Iris pigment epithelial cell (primary cell): ENCODE results near the gene TSPAN3.

Source experiments
- DNase-seq: peaks from one replicate; pipeline ENCODE4 v3.0.0-alpha.2; 2011; ENCODE audit warnings: low read depth

The TSPAN3 gene

GRCh38 chr15:77023576-77024272 is 47.2 kb downstream of the TSPAN3 start:
- DNase-seq: no peak

- DNase-seq: no peak
Observed at GRCh38 chr15:77022646-77023575, 48.0 kb downstream of the TSPAN3 start.

DNA sequence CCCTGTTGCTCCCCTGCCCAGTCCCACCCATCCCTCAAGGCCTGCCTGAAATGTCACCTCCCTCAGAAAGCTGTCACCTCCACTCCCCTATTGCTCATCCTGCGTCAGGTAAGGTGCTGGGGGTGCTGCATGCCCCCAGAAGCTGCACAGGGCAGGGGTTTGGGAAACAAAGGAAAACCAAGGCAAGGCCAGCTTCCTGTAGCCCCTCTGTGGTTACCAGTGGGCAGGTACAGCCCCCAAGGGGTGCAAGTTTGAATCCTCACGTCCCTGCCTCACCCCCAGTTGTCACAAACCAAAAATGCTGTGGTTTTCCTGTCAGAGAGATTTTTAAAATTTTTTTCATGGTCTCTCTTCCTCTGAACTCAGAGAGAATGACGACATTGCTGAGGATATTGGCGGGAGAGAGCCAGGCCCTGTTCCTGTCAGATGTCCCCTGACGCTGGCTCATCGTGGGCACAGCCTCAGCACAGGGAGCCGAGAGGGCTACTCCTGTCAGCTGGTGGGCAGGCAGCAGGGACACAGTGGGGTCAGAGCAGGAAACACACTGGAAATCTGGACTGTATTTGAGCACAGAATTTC is 49.0 kb downstream of the TSPAN3 start:
- peak; percentile 40 for DNase-seq

GRCh38 chr15:77021088-77021481 is 49.8 kb downstream of the TSPAN3 start:
- DNase-seq: no peak

- no peak for DNase-seq
Observed at GRCh38 chr15:77020348-77021087, 50.4 kb downstream of the TSPAN3 start.

GRCh38 chr15:77019521-77020331 is 51.2 kb downstream of the TSPAN3 start:
- DNase-seq: peak; percentile 69

- DNase-seq: no peak
Observed at GRCh38 chr15:77018796-77019505, 52.0 kb downstream of the TSPAN3 start.

- no peak for DNase-seq
Observed at GRCh38 chr15:77017761-77018720, 52.9 kb downstream of the TSPAN3 start.

- DNase-seq: no peak
Observed at GRCh38 chr15:77017091-77017660, 53.7 kb downstream of the TSPAN3 start.

DNA sequence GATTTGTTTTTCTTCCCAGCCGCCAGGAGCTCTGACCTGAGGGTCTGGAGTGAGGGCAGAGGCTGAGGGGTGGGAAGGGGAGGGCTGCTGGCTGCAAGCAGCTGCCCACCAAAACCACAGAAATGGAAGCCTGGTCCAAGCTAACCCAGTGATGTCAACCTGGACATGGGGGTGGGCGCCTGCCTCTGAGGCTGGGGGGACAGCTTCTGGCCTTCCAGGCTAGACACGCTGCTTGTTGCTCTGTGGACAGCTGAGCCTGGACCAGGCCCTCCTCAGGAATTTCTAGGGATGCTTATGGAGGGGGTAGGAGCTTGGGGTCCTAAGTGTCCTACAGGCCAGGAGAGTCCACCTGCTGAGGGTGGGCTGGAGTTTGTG is 54.6 kb downstream of the TSPAN3 start:
- DNase-seq: no peak

DNA sequence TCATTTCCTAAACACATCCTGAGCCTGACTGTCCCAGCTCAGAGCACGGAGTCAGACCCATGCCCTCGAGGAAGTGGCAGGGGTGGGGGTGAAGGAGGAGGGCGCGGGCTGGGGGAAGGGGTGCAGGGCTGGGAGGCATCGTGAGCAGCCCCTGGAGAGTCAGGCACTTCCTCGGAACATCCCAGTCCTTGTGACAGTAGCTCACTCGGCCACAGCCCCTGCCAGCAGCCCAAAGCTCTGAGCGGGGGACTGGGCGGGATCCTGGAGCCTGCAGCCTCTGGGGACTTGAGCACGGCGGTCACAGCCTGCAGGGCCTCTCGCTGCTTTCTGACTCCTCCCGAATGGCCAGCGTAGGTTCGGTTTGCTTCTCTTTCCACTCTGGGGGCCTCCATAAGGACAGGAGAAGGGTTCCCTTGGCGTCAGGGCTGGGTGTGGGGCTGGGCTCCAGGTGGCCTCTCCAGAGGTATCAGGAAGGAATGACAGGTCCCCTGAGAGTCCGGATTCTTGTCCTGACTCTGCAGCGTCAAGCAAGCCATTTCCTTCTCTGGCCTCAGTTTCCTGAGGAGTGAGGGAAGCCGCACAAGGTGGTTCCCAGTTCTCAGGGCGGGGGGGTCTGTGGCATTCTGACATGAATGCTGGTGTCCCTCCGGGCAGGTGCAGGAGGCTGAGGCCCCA is 55.1 kb downstream of the TSPAN3 start:
- no peak for DNase-seq

DNA sequence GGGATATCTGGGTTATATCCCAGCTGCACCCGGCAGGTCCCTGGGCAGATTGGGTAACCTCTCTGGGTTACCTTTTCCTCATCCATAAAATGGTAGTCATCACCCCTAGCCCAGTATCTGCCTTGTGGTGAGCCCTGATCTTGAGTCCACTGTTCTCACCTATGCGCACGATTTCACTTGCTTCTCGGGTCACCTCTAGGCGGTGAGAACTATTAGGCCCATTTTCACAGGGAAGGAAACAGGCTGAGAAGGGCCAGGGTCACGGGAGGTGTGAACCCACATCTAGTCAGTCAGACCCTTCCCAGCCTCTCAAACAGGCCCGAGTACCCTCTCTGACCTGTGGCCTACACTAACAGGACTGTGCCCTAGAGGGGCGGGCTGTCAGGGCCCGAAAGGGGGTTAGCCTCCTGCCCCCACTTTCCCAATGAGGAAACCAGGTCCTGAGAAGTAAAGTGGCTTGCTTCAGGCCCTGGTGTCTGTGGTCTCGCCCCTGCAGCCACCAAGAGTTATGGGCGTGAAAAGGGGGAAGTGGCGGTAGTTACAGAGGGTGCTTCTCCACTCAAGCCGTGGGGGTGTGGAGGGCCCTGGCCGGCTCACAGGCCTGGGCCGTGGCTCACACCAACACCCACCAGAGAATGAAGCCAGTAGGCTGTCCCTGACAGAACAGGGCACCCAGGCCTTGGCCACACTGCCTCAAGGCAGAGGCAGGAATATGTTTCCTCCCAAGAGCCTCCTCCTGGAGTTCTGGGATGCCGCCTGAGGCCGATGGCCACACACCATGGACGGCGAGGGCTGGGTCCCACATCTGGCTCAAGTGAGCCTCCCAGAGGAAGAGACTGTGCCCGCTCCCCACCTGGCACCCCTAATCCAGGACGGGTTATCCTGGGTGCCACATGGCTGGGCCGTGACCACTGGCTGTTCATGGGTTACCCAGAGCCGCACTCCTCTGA is 56.5 kb downstream of the TSPAN3 start:
- DNase-seq: no peak

DNA sequence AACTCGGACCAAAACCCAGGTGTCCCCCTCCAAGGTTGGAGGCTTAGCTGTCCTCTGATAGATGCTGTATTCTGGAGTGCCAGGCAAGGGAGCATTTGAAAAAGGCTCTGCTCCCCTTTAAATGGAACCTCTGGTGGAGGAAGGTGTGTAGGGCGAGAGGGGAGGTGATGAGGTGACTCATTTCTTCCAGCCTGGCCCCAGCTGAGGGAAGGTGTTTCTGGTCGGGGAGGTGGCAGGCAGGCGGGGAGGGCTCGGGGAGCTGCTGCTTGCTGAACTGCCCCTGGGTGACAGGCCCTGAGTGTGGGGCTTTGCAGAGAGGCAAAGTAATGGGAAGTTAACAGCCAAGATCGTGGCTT is 57.2 kb downstream of the TSPAN3 start:
- DNase-seq: no peak

DNA sequence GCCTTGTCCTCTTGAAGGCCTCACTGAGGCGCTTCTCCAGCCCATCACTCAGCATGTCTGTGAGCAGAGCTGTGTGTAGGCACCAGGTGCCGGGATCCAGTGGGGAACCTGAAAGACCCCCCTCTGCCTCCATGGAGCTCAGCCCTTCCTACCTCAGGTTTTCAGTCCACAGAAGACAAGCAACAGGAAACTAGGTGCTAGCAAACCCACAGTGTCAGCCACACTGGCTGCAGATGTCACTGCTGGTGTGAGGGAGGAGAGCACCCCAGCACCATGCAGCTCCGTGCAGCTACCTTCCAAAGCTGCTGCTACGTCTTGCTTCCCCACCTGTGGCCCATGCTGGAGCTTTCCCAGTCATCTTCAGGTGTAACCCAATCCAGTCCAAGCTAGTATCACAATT is 58.0 kb downstream of the TSPAN3 start:
- no peak for DNase-seq

DNA sequence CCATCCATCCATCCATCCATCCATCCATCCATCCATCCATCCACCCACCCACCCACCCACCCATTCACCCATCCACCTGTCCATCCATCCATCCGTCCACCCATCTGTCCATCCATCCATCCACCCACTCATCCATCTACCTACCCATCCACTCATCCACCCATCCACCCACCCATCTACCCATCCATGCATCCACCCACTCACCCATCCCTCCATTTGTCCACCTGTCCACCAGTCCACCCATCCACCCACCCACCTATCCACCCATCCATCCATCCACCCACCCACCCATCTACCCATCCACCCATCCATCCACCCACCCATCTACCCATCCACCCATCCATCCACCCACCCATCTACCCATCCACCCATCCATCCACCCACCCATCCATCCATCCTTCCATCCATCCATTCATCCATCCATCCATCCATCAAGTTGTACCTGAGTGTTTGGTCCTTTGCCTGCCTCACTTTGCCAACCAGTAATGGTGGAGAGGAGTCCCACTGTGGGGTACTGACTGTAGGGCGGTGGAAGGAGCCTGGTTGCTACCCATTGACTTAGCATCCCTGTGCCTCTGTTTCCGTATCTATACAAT is 58.7 kb downstream of the TSPAN3 start:
- no peak for DNase-seq

DNA sequence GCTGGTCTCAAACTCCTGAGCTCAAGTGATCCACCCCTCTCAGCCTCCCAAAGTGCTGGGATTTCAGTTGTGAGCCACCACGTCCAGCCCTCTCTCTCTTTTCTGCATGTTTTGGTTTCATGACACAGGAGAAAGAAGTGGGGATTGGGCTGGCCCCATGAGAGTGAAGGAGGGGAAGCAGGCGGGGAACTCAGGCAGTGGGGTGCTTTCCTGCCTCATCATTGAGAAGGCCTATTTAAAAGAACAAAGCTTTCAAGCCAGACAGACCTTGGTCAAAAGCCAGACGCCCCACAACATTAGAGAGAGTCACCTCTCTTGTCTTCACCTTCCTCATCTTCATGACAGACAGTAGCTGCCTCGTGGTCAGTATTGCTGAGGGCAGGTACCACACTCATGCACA is 60.1 kb downstream of the TSPAN3 start:
- DNase-seq: no peak

DNA sequence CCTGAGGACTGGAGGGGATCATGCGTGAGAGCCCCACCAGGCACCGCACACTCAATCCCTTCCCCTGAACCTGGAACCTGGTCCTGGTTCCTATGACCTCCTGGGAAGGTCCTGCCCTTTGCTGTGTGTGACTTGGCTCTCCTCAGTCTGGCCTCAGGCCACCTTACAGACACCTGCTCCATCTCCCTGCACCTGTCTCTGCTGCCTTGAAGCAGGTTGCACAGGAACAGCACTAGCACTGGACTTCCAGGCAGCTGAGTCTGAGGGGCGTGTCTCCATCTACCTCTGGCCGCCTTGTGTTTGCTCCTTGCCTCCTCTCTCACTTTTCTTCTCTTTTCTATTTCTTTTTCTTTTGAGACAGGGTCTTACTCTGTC is 60.6 kb downstream of the TSPAN3 start:
- no peak for DNase-seq
